WTC11 (cell line): ENCODE results near the gene UBE2V1.

Experiments used
- CBFB ChIP-seq: sonication (generic); formaldehyde crosslinking; IDR thresholded peaks from 2 replicates; pipeline ENCODE4 v1.8.1; 2022; ENCODE audit warnings: mild to moderate bottlenecking, low read depth, missing genetic modification reagents
- NFE2L1 ChIP-seq: sonication (generic); formaldehyde crosslinking; IDR thresholded peaks from 2 replicates; pipeline ENCODE4 v1.8.1; 2023; ENCODE audit warnings: missing genetic modification reagents
- TF ChIP-seq, protein P1 (sequence below): fragments of 200-600 bp; IDR thresholded peaks from 2 replicates; pipeline ENCODE4 v1.8.0; 2022; ENCODE audit warnings: antibody characterized with exemption

DNA sequence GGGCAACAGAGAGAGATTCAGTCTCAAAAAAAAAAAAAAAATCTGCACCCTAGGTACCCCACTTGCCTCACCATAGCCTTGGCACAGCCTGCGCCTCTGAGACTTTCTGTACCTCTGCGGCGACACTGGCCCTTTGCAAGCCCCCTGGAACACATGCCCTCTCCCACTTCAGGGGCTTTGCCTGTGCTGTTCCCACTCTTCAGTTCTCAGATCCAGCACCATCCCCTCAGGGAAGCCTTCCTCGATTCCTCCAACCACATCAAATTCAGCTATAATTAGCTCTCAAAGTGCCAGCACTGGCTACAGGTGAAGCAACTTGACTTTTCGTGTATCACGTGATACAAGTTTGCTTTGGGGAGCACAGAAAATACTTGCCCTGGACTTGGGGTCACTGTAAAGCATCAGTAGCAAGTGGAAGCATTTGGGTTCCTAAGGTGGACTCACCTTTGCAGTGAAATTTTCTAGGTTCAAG lies 2.1 kb upstream of the UBE2V1 start:
- TF ChIP-seq, protein P1, sequence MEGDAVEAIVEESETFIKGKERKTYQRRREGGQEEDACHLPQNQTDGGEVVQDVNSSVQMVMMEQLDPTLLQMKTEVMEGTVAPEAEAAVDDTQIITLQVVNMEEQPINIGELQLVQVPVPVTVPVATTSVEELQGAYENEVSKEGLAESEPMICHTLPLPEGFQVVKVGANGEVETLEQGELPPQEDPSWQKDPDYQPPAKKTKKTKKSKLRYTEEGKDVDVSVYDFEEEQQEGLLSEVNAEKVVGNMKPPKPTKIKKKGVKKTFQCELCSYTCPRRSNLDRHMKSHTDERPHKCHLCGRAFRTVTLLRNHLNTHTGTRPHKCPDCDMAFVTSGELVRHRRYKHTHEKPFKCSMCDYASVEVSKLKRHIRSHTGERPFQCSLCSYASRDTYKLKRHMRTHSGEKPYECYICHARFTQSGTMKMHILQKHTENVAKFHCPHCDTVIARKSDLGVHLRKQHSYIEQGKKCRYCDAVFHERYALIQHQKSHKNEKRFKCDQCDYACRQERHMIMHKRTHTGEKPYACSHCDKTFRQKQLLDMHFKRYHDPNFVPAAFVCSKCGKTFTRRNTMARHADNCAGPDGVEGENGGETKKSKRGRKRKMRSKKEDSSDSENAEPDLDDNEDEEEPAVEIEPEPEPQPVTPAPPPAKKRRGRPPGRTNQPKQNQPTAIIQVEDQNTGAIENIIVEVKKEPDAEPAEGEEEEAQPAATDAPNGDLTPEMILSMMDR, result no peak
- TF ChIP-seq NFE2L1 (no peak), CBFB (CRISPR knock-in tag) (no peak)
